ENCODE data around the gene JAK2. TPM values are rescaled to one million over a fixed set of nuclear protein-coding genes. Genes with fewer than 3 reads are reported as not detected.

Gene JAK2
- total and polyA plus RNA-seq, 2 donors, result 13.7 to 52.1 TPM

Other genes starting within 250 kb of the JAK2 start
- 69.6 TPM for gene AK3, start 244.1 kb upstream of the JAK2 start, total RNA-seq
- gene AK3, start 244.1 kb upstream of the JAK2 start, polyA plus RNA-seq, result 56.3 TPM
- 18.8 TPM for gene RCL1, start 192.3 kb upstream of the JAK2 start, total RNA-seq
- gene RCL1, start 192.3 kb upstream of the JAK2 start, polyA plus RNA-seq, result 18.0 TPM
- not detected for gene INSL6, start 200.4 kb downstream of the JAK2 start, total RNA-seq
- gene INSL6, start 200.4 kb downstream of the JAK2 start, polyA plus RNA-seq, result not detected
- gene INSL4, start 246.1 kb downstream of the JAK2 start, total RNA-seq, result not detected
- gene INSL4, start 246.1 kb downstream of the JAK2 start, polyA plus RNA-seq, result not detected